Measurements from ENCODE around the gene C12orf76. TPM values are rescaled to one million over a fixed set of nuclear protein-coding genes. Genes with fewer than 3 reads are reported as not detected.

Gene C12orf76
- total and polyA plus RNA-seq, 2 of the 4 experiments (the other 2 are of a cell fraction), result 5.0 to 7.1 TPM

DNA sequence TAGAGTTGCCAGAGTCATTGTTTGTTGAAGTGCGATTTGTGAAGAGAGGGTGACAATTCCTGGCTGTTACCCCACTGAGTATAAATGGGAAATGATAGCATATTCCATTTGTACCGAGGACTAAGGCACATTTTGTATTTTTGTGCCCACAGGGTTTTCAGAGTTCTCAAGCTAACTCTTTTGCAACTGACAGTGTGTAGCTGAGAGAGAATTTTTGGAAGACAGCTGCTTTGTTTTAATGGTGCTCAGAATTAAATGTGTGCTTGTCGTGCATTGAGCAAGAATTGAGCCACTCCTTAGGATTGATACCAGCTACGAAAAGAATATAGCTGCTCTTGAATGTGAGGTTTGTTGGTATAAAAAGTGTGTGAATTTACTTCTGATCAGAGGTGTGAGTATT is 27.4 kb downstream of the C12orf76 start:
- POLR2A ChIA-PET (ENCODE audit: unreplicated experiment), result no interaction called here
- Histone ChIP-seq H3K4me1 (ENCODE audit: control insufficient read depth, insufficient read depth, low read length) (peaks cover 18% of the 10 kb centered on the region), H3K27ac (ENCODE audit: insufficient read depth, low read length) (no peak overlapping the region), H3K4me2 (ENCODE audit: low read depth, low read length) (no peak overlapping the region), H2AFZ (replicated peaks; ENCODE audit: low read length, poor library complexity) (no peak overlapping the region), H3K27me3 (ENCODE audit: control insufficient read depth, insufficient read depth, low read length) (no peaks in the 10 kb centered on the region), H3K9me3 (ENCODE audit: control insufficient read depth, insufficient read depth, low read length) (no peaks in the 10 kb centered on the region), H2BK15ac (ENCODE audit: low read depth, low read length) (no peak overlapping the region), H3K9ac (ENCODE audit: low read depth, low read length) (no peak overlapping the region), H4K91ac (ENCODE audit: insufficient read depth, low read depth, low read length) (no peak overlapping the region), H4K5ac (ENCODE audit: low read depth, low read length) (no peak overlapping the region), H2AK5ac (ENCODE audit: low read depth, low read length) (no peak overlapping the region), H2BK5ac (ENCODE audit: low read depth, low read length, poor library complexity, severe bottlenecking) (peak overlapping the region; percentile 55), H3K9me1 (ENCODE audit: insufficient read depth, low read length) (peaks cover 15% of the 10 kb centered on the region), H2AK9ac (replicated peaks; ENCODE audit: low read depth, low read length, poor library complexity) (no peak overlapping the region), H3K56ac (ENCODE audit: extremely low read depth, insufficient read depth, low read length) (no peak overlapping the region), H4K8ac (ENCODE audit: low read depth in 2 of 2, low read length in 2 of 2) (0 out of 4 replicates have a peak overlapping the region, but pooled peaks of 1 of the 2 experiments have one; percentile 11), H3K79me1 (ENCODE audit: low read depth in 1 of 2, low read length in 2 of 2) (peaks cover 29 to 65% of the 10 kb centered on the region in 2 experiments), H3K14ac (replicated peaks; ENCODE audit: low read depth, low read length) (no peak overlapping the region), H2BK120ac (ENCODE audit: low read depth, low read length) (no peak overlapping the region), H2BK20ac (ENCODE audit: low read depth, low read length) (no peak overlapping the region), H3K36me3 (ENCODE audit: control insufficient read depth, insufficient read depth, low read length) (peaks cover 47% of the 10 kb centered on the region), H4K20me1 (ENCODE audit: insufficient read depth, low read length) (peaks cover 26% of the 10 kb centered on the region; the same call in 1 of the 2 replicates), H3K4ac (ENCODE audit: low read depth, low read length) (peak overlapping the region; percentile 7; the same call in 1 of the 2 replicates), H3K4me3 (ENCODE audit: insufficient read depth, low read depth, low read length) (no peak overlapping the region), H3K23ac (ENCODE audit: low read depth, low read length) (no peak overlapping the region), H3K18ac (ENCODE audit: low read depth, low read length) (no peak overlapping the region; the same call in 1 of the 2 replicates)
- ATAC-seq (ENCODE audit: low read depth), result no peak
- BruUV-seq (replicated peaks), result no TSS peak
- dilution Hi-C loops (cut with HindIII; ENCODE audit: low sequenced_read_pairs, unreplicated experiment) (no loop called here), in situ Hi-C loops (cut with MboI; ENCODE audit: low sequenced_read_pairs) (no loop called here), intact Hi-C loops (cut with micrococcal nuclease) (no loop called here)
- CTCF ChIA-PET, result no interaction called here
- 67% methylated on average over 1 of the region's 4 CpGs; no CpG with 5 or more reads in 1 of the 2 experiments for WGBS, 2 experiments (ENCODE audit: extremely low coverage in 2 of 2, insufficient read length in 1 of 2)
- DNase-seq, result no peak
- TF ChIP-seq CEBPB (IDR thresholded peaks at IDR 0.05; ENCODE audit: low read depth, low read length), result no peak
- no peak for TF ChIP-seq MAZ (IDR thresholded peaks at IDR 0.05; ENCODE audit: borderline replicate concordance, low read depth, low read length)
- TF ChIP-seq RCOR1 (IDR thresholded peaks at IDR 0.05; ENCODE audit: insufficient replicate concordance, low read length), result no peak
- TF ChIP-seq CHD1 (IDR thresholded peaks at IDR 0.05; ENCODE audit: low read depth, low read length), result no peak
- TF ChIP-seq BHLHE40 (IDR thresholded peaks at IDR 0.05; ENCODE audit: low read depth, low read length), result no peak
- TF ChIP-seq MAFK (IDR thresholded peaks at IDR 0.05; ENCODE audit: low read depth, low read length), result no peak
